H1 (cell line): Measurements from ENCODE around the gene JPT1. TPM values are rescaled to one million over a fixed set of nuclear protein-coding genes. Genes with fewer than 3 reads are reported as not detected.

Source experiments
- CTCF ChIA-PET: fragments of 300-600 bp; sonication (Branson Sonifier 250); formaldehyde crosslinking; loops from one replicate; lab custom pipeline; 2021; ENCODE audit not compliant: partially characterized antibody; lab: Charles Lee
- POLR2A ChIA-PET: fragments of 300-600 bp; sonication (Branson Sonifier 250); formaldehyde crosslinking; loops from one replicate; lab custom pipeline; 2021; ENCODE audit warnings: inconsistent platforms; ENCODE audit not compliant: partially characterized antibody; lab: Charles Lee
- DNase-seq, 2 experiments: peaks; one replicate each; pipeline versions ENCODE4 v3.0.0 to v3.0.0-alpha.2; 2010 to 2022; ENCODE audit warnings: low spot score in 2 of 2, low read depth in 1 of 2, mixed read lengths in 1 of 2
- FAIRE-seq: peaks from 2 replicates; lab custom pipeline; 2011; peaks lifted over from hg19 to GRCh38; lab: Jason Lieb, UNC
- H2AFZ ChIP-seq: 2 replicates; pipeline ENCODE4 v1.8.1; 2012; ENCODE audit warnings: low read length, inconsistent platforms
- H2AK5ac ChIP-seq: 2 replicates; pipeline ENCODE4 v1.6.1; 2013; ENCODE audit warnings: low read depth, low read length
- H2BK120ac ChIP-seq: replicated peaks from 2 replicates; pipeline ENCODE3; 2013; ENCODE audit warnings: low read depth, low read length, inconsistent platforms
- H2BK12ac ChIP-seq: 2 replicates; pipeline ENCODE4 v1.6.1; 2013; ENCODE audit warnings: low read depth, low read length
- H2BK15ac ChIP-seq: 2 replicates; pipeline ENCODE4 v1.6.1; 2013; ENCODE audit warnings: low read length
- H2BK20ac ChIP-seq: 2 replicates; pipeline ENCODE4 v1.6.1; 2013; ENCODE audit warnings: low read length
- H2BK5ac ChIP-seq: 2 replicates; pipeline ENCODE4 v1.6.1; 2013; ENCODE audit warnings: low read depth, low read length
- H3K14ac ChIP-seq: 2 replicates; pipeline ENCODE4 v1.6.1; 2013; ENCODE audit warnings: inconsistent platforms; ENCODE audit not compliant: insufficient read length
- H3K18ac ChIP-seq: 2 replicates; pipeline ENCODE4 v1.6.1; 2013; ENCODE audit warnings: low read length; ENCODE audit errors: extremely low read depth
- H3K23ac ChIP-seq: 2 replicates; pipeline ENCODE4 v1.6.1; 2013; ENCODE audit warnings: inconsistent platforms; ENCODE audit not compliant: insufficient read length
- H3K23me2 ChIP-seq: 2 replicates; pipeline ENCODE4 v1.6.1; 2013; ENCODE audit warnings: low read depth, low read length
- H3K27ac ChIP-seq: 2 replicates; pipeline ENCODE4 v1.6.1; 2011; ENCODE audit warnings: low read depth, low read length, inconsistent platforms
- H3K27me3 ChIP-seq, 4 experiments: replicated peaks in 1 of 4; 1 replicate in 1 of 4; 2 replicates in 3 of 4; pipeline versions ENCODE4 v1.6.1 to v1.8.1; 2011 to 2013; ENCODE audit warnings: low read length in 3 of 4, mild to moderate bottlenecking in 3 of 4, inconsistent platforms in 2 of 4, mixed read lengths in 2 of 4, moderate library complexity in 1 of 4; ENCODE audit not compliant: control insufficient read depth in 3 of 4, insufficient read depth in 3 of 4; ENCODE audit errors: extremely low read depth in 1 of 4
- H3K36me3 ChIP-seq, 4 experiments: 2 replicates each; pipeline versions ENCODE4 v1.6.1 to v1.8.1; 2011 to 2013; ENCODE audit warnings: mild to moderate bottlenecking in 4 of 4, low read length in 3 of 4, moderate library complexity in 2 of 4, control low read depth in 1 of 4, inconsistent platforms in 1 of 4; ENCODE audit not compliant: insufficient read depth in 4 of 4, control insufficient read depth in 2 of 4
- H3K4ac ChIP-seq: replicated peaks from 2 replicates; pipeline ENCODE3; 2013; ENCODE audit warnings: low read length, low read depth, mixed read lengths, inconsistent platforms; ENCODE audit not compliant: insufficient read length
- H3K4me1 ChIP-seq, 4 experiments: replicated peaks in 1 of 4; 1 replicate in 1 of 4; 2 replicates in 3 of 4; pipeline versions ENCODE4 v1.6.1 to v1.8.1; 2011 to 2013; ENCODE audit warnings: low read length in 3 of 4, inconsistent platforms in 2 of 4, mixed read lengths in 1 of 4; ENCODE audit not compliant: insufficient read depth in 4 of 4, control insufficient read depth in 3 of 4
- H3K4me2 ChIP-seq, 2 experiments: 2 replicates each; pipeline versions ENCODE4 v1.6.1 to v1.8.1; 2011 to 2013; ENCODE audit warnings: low read depth in 2 of 2, low read length in 2 of 2, control low read depth in 1 of 2, inconsistent platforms in 1 of 2, mild to moderate bottlenecking in 1 of 2; ENCODE audit not compliant: insufficient read depth in 1 of 2
- H3K4me3 ChIP-seq, 4 experiments: fragments of 200-600, 300-600 bp in 1 of 4; sonication (generic), shearing (Covaris generic), sonication (Bioruptor Twin) in 1 of 4; 2 replicates each; pipeline versions ENCODE4 v1.5.1 to v1.8.1; 2011 to 2016; ENCODE audit warnings: low read length in 4 of 4, low read depth in 3 of 4, control low read depth in 2 of 4, inconsistent platforms in 2 of 4, mild to moderate bottlenecking in 2 of 4, mixed read lengths in 1 of 4, moderate library complexity in 1 of 4; ENCODE audit not compliant: insufficient read depth in 2 of 4; ENCODE audit errors: extremely low read depth in 1 of 4
- H3K56ac ChIP-seq: replicated peaks from 2 replicates; pipeline ENCODE3; 2013; ENCODE audit warnings: low read depth, mild to moderate bottlenecking, mixed read lengths, low read length, inconsistent platforms; ENCODE audit not compliant: insufficient read length
- H3K79me1 ChIP-seq: 2 replicates; pipeline ENCODE4 v1.6.1; 2013; ENCODE audit warnings: low read depth, low read length, control low read depth
- H3K79me2 ChIP-seq, 2 experiments: 2 replicates each; pipeline versions ENCODE4 v1.6.1 to v1.8.1; 2012 to 2013; ENCODE audit warnings: low read length in 2 of 2, mild to moderate bottlenecking in 2 of 2, inconsistent platforms in 1 of 2; ENCODE audit not compliant: insufficient read depth in 2 of 2, control insufficient read depth in 1 of 2
- H3K9ac ChIP-seq, 4 experiments: replicated peaks in 1 of 4; 1 replicate in 1 of 4; 2 replicates in 3 of 4; pipeline versions ENCODE4 v1.6.1 to v1.8.1; 2011 to 2013; ENCODE audit warnings: low read depth in 3 of 4, low read length in 3 of 4, control low read depth in 2 of 4, mild to moderate bottlenecking in 2 of 4, moderate library complexity in 2 of 4, inconsistent platforms in 1 of 4; ENCODE audit errors: extremely low read depth in 1 of 4
- H3K9me3 ChIP-seq, 2 experiments: 2 replicates each; pipeline versions ENCODE4 v1.6.1 to v1.8.1; 2012 to 2013; ENCODE audit warnings: mild to moderate bottlenecking in 2 of 2, moderate library complexity in 2 of 2, control low read depth in 1 of 2, inconsistent platforms in 1 of 2, low read depth in 1 of 2, low read length in 1 of 2, mixed read lengths in 1 of 2; ENCODE audit not compliant: insufficient read depth in 2 of 2
- H4K20me1 ChIP-seq, 2 experiments: replicated peaks in 1 of 2; 2 replicates each; pipeline versions ENCODE3 to v1.8.1; 2011 to 2013; ENCODE audit warnings: inconsistent platforms in 2 of 2, low read length in 2 of 2, mild to moderate bottlenecking in 1 of 2; ENCODE audit not compliant: insufficient read depth in 2 of 2, control insufficient read depth in 1 of 2
- H4K5ac ChIP-seq: 2 replicates; pipeline ENCODE4 v1.6.1; 2013; ENCODE audit warnings: low read length, low read depth, mixed read lengths, inconsistent platforms; ENCODE audit not compliant: insufficient read length
- H4K8ac ChIP-seq: 2 replicates; pipeline ENCODE4 v1.8.0; 2013; ENCODE audit warnings: mild to moderate bottlenecking, moderate library complexity, low read length, inconsistent platforms; ENCODE audit not compliant: insufficient read depth; ENCODE audit errors: extremely low read depth
- H4K91ac ChIP-seq: replicated peaks from 2 replicates; pipeline ENCODE3; 2013; ENCODE audit warnings: low read length, mixed read lengths, inconsistent platforms; ENCODE audit not compliant: insufficient read length
- CHD2 ChIP-seq: IDR thresholded peaks from 2 replicates; pipeline ENCODE4 v1.6.1; 2012; ENCODE audit warnings: low read length, improper control_type of control experiment
- RAD21 ChIP-seq, 2 experiments: IDR thresholded peaks in 1 of 2; conservative IDR thresholded peaks in 1 of 2; 2 replicates each; pipeline ENCODE4 v1.6.1; 2011; ENCODE audit warnings: low read depth in 2 of 2, low read length in 2 of 2, improper control_type of control experiment in 1 of 2, inconsistent platforms in 1 of 2, mild to moderate bottlenecking in 1 of 2, moderate library complexity in 1 of 2
- SP4 ChIP-seq: IDR thresholded peaks from 2 replicates; pipeline ENCODE4 v1.6.1; 2012; ENCODE audit warnings: low read length, inconsistent platforms
- TAF7 ChIP-seq: optimal IDR thresholded peaks from 2 replicates; pipeline ENCODE3; 2011; ENCODE audit warnings: low read depth, mild to moderate bottlenecking, inconsistent platforms, low read length, moderate library complexity, borderline replicate concordance
- ZNF274 ChIP-seq: IDR thresholded peaks from 2 replicates; pipeline ENCODE4 v1.7.0; 2012; ENCODE audit warnings: low read length, borderline replicate concordance; ENCODE audit errors: extremely low read depth
- WGBS, 2 experiments: shearing (Covaris generic) in 1 of 2; methylation state at CpG; one replicate each; pipeline versions ENCODE4 v1.1.6 to v1.1.7; 2013 to 2015; ENCODE audit warnings: low lambda C conversion rate in 2 of 2, mixed read lengths in 2 of 2, inconsistent platforms in 1 of 2, low coverage in 1 of 2, missing lambda C conversion rate in 1 of 2; ENCODE audit not compliant: insufficient replicate concordance in 2 of 2, insufficient coverage in 1 of 2, insufficient read length in 1 of 2; ENCODE audit errors: extremely low coverage in 1 of 2, missing lambda C conversion rate in 1 of 2; 5-methylcytosine and 5-hydroxymethylcytosine counted together
- polyA plus RNA-seq, 7 experiments: library from polyadenylated mRNA; depleted of rRNA in 3 of 7; stranded (reverse) in 5 of 7; unstranded in 2 of 7; fragments of >200 nt in 5 of 7; fragments of 200-250 nt in 2 of 7; gene quantifications; 1 replicate in 5 of 7; 2 replicates in 1 of 7; 4 replicates in 1 of 7; pipeline versions ENCODE4 v1.2.1 to v1.2.3, GENCODE V29; 2011 to 2013; ENCODE audit warnings: missing spikeins in 2 of 7, mixed read lengths in 2 of 7
- total RNA-seq: library from RNA; stranded (reverse); fragmentation: NEBNext Ultra II Directional; extraction: Animal tissue kit (Norgen Biotek cat#: 25700); gene quantifications from 2 replicates; pipeline ENCODE4 v1.2.1, GENCODE V29; 2021

The JPT1 gene
- total and polyA plus RNA-seq, 2 of the 8 experiments (the other 6 are each of a cell fraction or from before 2014, with no cell fraction given), result 154 to 369 TPM

GRCh38 chr17:75191584-75191983 lies 37.3 kb upstream of the JPT1 start:
- TF ChIP-seq SP4 (no peak), ZNF274 (no peak), TAF7 (no peak), CHD2 (no peak), RAD21 (IDR thresholded peaks at IDR 0.05 in 1 of 2, conservative IDR thresholded peaks at IDR 0.05 in 1 of 2; ENCODE audit: low read depth in 2 of 2, low read length in 2 of 2) (no peak)
- TF ChIP-seq, all 59 proteins: peak for 0
- Histone ChIP-seq H3K4me1 (no peaks in the 10 kb centered on the region), H3K79me2 (no peaks in the 10 kb centered on the region), H4K5ac (no peak overlapping the region), H2BK12ac (0 out of 2 replicates have a peak overlapping the region, but pooled peaks have one; percentile 17), H2BK20ac (no peak overlapping the region), H3K36me3 (no peaks in the 10 kb centered on the region), H3K27ac (no peak overlapping the region), H3K27me3 (no peaks in the 10 kb centered on the region), H4K8ac (no peak overlapping the region), H3K4me3 (no peak overlapping the region), H3K56ac (no peak overlapping the region), H4K91ac (no peak overlapping the region), H2BK15ac (no peak overlapping the region), H3K23ac (no peak overlapping the region), H3K23me2 (no peaks in the 10 kb centered on the region; the same call in 1 of the 2 replicates), H3K18ac (no peak overlapping the region), H2AK5ac (no peak overlapping the region), H3K9me3 (no peaks in the 10 kb centered on the region), H2BK5ac (no peak overlapping the region), H2AFZ (no peak overlapping the region), H4K20me1 (no peaks in the 10 kb centered on the region), H2BK120ac (no peak overlapping the region), H3K14ac (no peak overlapping the region), H3K4ac (no peak overlapping the region), H3K79me1 (no peaks in the 10 kb centered on the region), H3K4me2 (no peak overlapping the region), H3K9ac (no peak overlapping the region)
- FAIRE-seq (no peak), DNase-seq (no peak)
- WGBS, 2 experiments, result 93% methylated on average over 4 of the region's 4 CpGs; no CpG with 5 or more reads in 1 of the 2 experiments
- CTCF ChIA-PET, result interaction anchor here (0.7 to 7.0 kb wide), 5 partner anchors 9 to 47 kb away, joined by 3 to 75 read pairs (median 5); no protein-coding TSS in a partner anchor
- POLR2A ChIA-PET, result interaction anchor here (0.7 to 1.2 kb wide), 4 partner anchors 9 to 78 kb away, joined by 3 to 4 read pairs (median 4); partner anchors contain the start of gene SUMO2
